IMR-90 (cell line): ENCODE measurements around the gene ABI3BP. TPM values are rescaled to one million over a fixed set of nuclear protein-coding genes. Genes with fewer than 3 reads are reported as not detected.

ENCODE experiments used
- ATAC-seq: fragments of 200-7000 bp; cut with Tn5 transposase; 2 replicates; pipeline ENCODE4 v1.9.1; 2020; ENCODE audit warnings: low read depth, mild to moderate bottlenecking, moderate library complexity
- BruUV-seq: library from RNA; stranded (reverse); fragments of 400-500 nt; replicated peaks from 2 replicates; lab custom pipeline; 2021; lab: Mats Ljungman, UMichigan
- CTCF ChIA-PET: fragments of 300-600 bp; formaldehyde crosslinking; extraction: SDS; loops from one replicate; lab custom pipeline; 2021; ENCODE audit warnings: antibody characterized with exemption; lab: Yijun Ruan, JAX
- POLR2A ChIA-PET: fragments of 300-600 bp; sonication (Branson Sonifier 250); formaldehyde crosslinking; loops from one replicate; lab custom pipeline; 2022; ENCODE audit warnings: antibody characterized with exemption; ENCODE audit not compliant: unreplicated experiment; lab: Charles Lee
- DNase-seq: peaks from one replicate; pipeline ENCODE4 v3.0.0; 2013
- H2AFZ ChIP-seq: replicated peaks from 2 replicates; pipeline ENCODE3; 2013; ENCODE audit warnings: low read length, mild to moderate bottlenecking; ENCODE audit not compliant: poor library complexity
- H2AK5ac ChIP-seq: 2 replicates; pipeline ENCODE4 v1.6.1; 2013; ENCODE audit warnings: low read depth, low read length, inconsistent platforms
- H2AK9ac ChIP-seq: replicated peaks from 2 replicates; pipeline ENCODE3; 2013; ENCODE audit warnings: mild to moderate bottlenecking, low read depth, low read length, moderate library complexity; ENCODE audit not compliant: poor library complexity
- H2BK120ac ChIP-seq: 2 replicates; pipeline ENCODE4 v1.6.1; 2013; ENCODE audit warnings: low read depth, low read length, inconsistent platforms
- H2BK15ac ChIP-seq: 3 replicates; pipeline ENCODE4 v1.6.1; 2013; ENCODE audit warnings: low read depth, low read length, inconsistent platforms
- H2BK20ac ChIP-seq: 2 replicates; pipeline ENCODE4 v1.6.1; 2013; ENCODE audit warnings: low read depth, mild to moderate bottlenecking, inconsistent platforms, low read length, moderate library complexity
- H2BK5ac ChIP-seq: 2 replicates; pipeline ENCODE4 v1.6.1; 2013; ENCODE audit warnings: mild to moderate bottlenecking, low read depth, low read length, inconsistent platforms; ENCODE audit not compliant: poor library complexity, severe bottlenecking
- H3K14ac ChIP-seq: replicated peaks from 2 replicates; pipeline ENCODE4 v1.6.1; 2013; ENCODE audit warnings: low read depth, low read length, inconsistent platforms
- H3K18ac ChIP-seq: 2 replicates; pipeline ENCODE4 v1.6.1; 2013; ENCODE audit warnings: low read depth, low read length, control low read depth
- H3K23ac ChIP-seq: 2 replicates; pipeline ENCODE4 v1.6.1; 2013; ENCODE audit warnings: low read depth, low read length, inconsistent platforms
- H3K27ac ChIP-seq: 2 replicates; pipeline ENCODE4 v1.5.1; 2013; ENCODE audit warnings: mild to moderate bottlenecking, control low read depth, low read length; ENCODE audit not compliant: insufficient read depth
- H3K27me3 ChIP-seq: 2 replicates; pipeline ENCODE4 v1.6.1; 2013; ENCODE audit warnings: low read length; ENCODE audit not compliant: control insufficient read depth, insufficient read depth
- H3K36me3 ChIP-seq: 2 replicates; pipeline ENCODE4 v1.6.1; 2013; ENCODE audit warnings: low read length, mixed read lengths; ENCODE audit not compliant: control insufficient read depth, insufficient read depth
- H3K4ac ChIP-seq: 2 replicates; pipeline ENCODE4 v1.6.1; 2013; ENCODE audit warnings: low read depth, low read length, inconsistent platforms
- H3K4me1 ChIP-seq: 2 replicates; pipeline ENCODE4 v1.6.1; 2013; ENCODE audit warnings: low read length, mixed read lengths; ENCODE audit not compliant: control insufficient read depth, insufficient read depth
- H3K4me2 ChIP-seq: 2 replicates; pipeline ENCODE4 v1.6.1; 2013; ENCODE audit warnings: low read depth, mild to moderate bottlenecking, control low read depth, low read length, moderate library complexity
- H3K4me3 ChIP-seq: 2 replicates; pipeline ENCODE4 v1.5.1; 2013; ENCODE audit warnings: low read depth, mild to moderate bottlenecking, control low read depth, low read length, moderate library complexity; ENCODE audit not compliant: insufficient read depth
- H3K56ac ChIP-seq: 2 replicates; pipeline ENCODE4 v1.6.1; 2013; ENCODE audit warnings: low read length, inconsistent platforms; ENCODE audit not compliant: insufficient read depth; ENCODE audit errors: extremely low read depth
- H3K79me1 ChIP-seq, 2 experiments: 2 replicates each; pipeline ENCODE4 v1.6.1; 2013; ENCODE audit warnings: low read length in 2 of 2, inconsistent platforms in 1 of 2, low read depth in 1 of 2
- H3K9ac ChIP-seq: 2 replicates; pipeline ENCODE4 v1.6.1; 2013; ENCODE audit warnings: low read depth, low read length, control low read depth
- H3K9me1 ChIP-seq: 2 replicates; pipeline ENCODE4 v1.6.1; 2013; ENCODE audit warnings: low read length, inconsistent platforms; ENCODE audit not compliant: insufficient read depth
- H3K9me3 ChIP-seq: 2 replicates; pipeline ENCODE4 v1.6.1; 2013; ENCODE audit warnings: low read length; ENCODE audit not compliant: control insufficient read depth, insufficient read depth
- H4K20me1 ChIP-seq: 2 replicates; pipeline ENCODE4 v1.6.1; 2013; ENCODE audit warnings: low read length, inconsistent platforms; ENCODE audit not compliant: insufficient read depth
- H4K5ac ChIP-seq: 2 replicates; pipeline ENCODE4 v1.6.1; 2013; ENCODE audit warnings: mild to moderate bottlenecking, low read depth, low read length, control low read depth
- H4K8ac ChIP-seq, 2 experiments: 2 replicates each; pipeline ENCODE4 v1.6.1; 2013; ENCODE audit warnings: low read depth in 2 of 2, low read length in 2 of 2, control low read depth in 1 of 2, inconsistent platforms in 1 of 2
- H4K91ac ChIP-seq: 2 replicates; pipeline ENCODE4 v1.6.1; 2013; ENCODE audit warnings: low read depth, low read length, inconsistent platforms; ENCODE audit not compliant: insufficient read depth
- CEBPB ChIP-seq: IDR thresholded peaks from 2 replicates; pipeline ENCODE4 v1.6.1; 2012; ENCODE audit warnings: low read depth, low read length, improper control_type of control experiment
- CTCF ChIP-seq: conservative IDR thresholded peaks from 2 replicates; pipeline ENCODE4 v1.5.1; 2012; ENCODE audit warnings: mild to moderate bottlenecking, low read depth, low read length, improper control_type of control experiment
- ELK1 ChIP-seq: fragments of 150-350 bp; IDR thresholded peaks from 2 replicates; pipeline ENCODE4 v1.6.1; 2016; ENCODE audit warnings: low read depth, mild to moderate bottlenecking, low read length, moderate library complexity, borderline replicate concordance
- FOS ChIP-seq: fragments of 150-350 bp; IDR thresholded peaks from 2 replicates; pipeline ENCODE4 v1.6.1; 2016; ENCODE audit warnings: low read depth, low read length
- MAZ ChIP-seq: IDR thresholded peaks from 2 replicates; pipeline ENCODE4 v1.6.1; 2012; ENCODE audit warnings: low read depth, mild to moderate bottlenecking, low read length, improper control_type of control experiment, moderate library complexity, borderline replicate concordance
- MXI1 ChIP-seq: IDR thresholded peaks from 2 replicates; pipeline ENCODE4 v1.6.1; 2012; ENCODE audit warnings: low read depth, mild to moderate bottlenecking, low read length, moderate library complexity, borderline replicate concordance
- RAD21 ChIP-seq: IDR thresholded peaks from 2 replicates; pipeline ENCODE4 v1.6.1; 2012; ENCODE audit warnings: low read length, improper control_type of control experiment
- RFX5 ChIP-seq: IDR thresholded peaks from 2 replicates; pipeline ENCODE4 v1.8.0; 2012; ENCODE audit warnings: low read depth, mild to moderate bottlenecking, low read length, moderate library complexity
- SMC3 ChIP-seq: fragments of 150-350 bp; IDR thresholded peaks from 2 replicates; pipeline ENCODE4 v1.6.1; 2016; ENCODE audit warnings: low read depth, mild to moderate bottlenecking, antibody characterized with exemption, low read length, moderate library complexity
- WGBS, 2 experiments: methylation state at CpG; one replicate each; pipeline versions ENCODE4 v1.1.5 to v1.1.7; 2013; ENCODE audit warnings: missing lambda C conversion rate in 2 of 2; ENCODE audit not compliant: insufficient read length in 1 of 2; ENCODE audit errors: extremely low coverage in 2 of 2; 5-methylcytosine and 5-hydroxymethylcytosine counted together
- dilution Hi-C: fragments of 300-500 bp; cut with HindIII; formaldehyde crosslinking; loops from one replicate; pipeline ENCODE4 v1.14.3; 2018; ENCODE audit warnings: low sequenced_read_pairs; ENCODE audit not compliant: unreplicated experiment
- in situ Hi-C: fragments of 300-500 bp; cut with MboI; formaldehyde crosslinking; loops from 3 replicates; pipeline ENCODE4 v1.14.3; 2019; ENCODE audit warnings: low sequenced_read_pairs, inconsistent platforms, mixed read lengths
- intact Hi-C: fragments of 100-400 bp; cut with micrococcal nuclease; formaldehyde crosslinking; loops from 2 replicates; pipeline ENCODE4 v1.10.0; 2022
- polyA plus RNA-seq, 3 experiments: library from polyadenylated mRNA; depleted of rRNA; stranded (reverse); fragments of >200 nt; gene quantifications; 2 replicates each; pipeline ENCODE4 v1.2.3, GENCODE V29; 2012; ENCODE audit warnings: low replicate concordance in 1 of 3
- total RNA-seq: library from RNA; depleted of rRNA; stranded (reverse); fragments of >200 nt; gene quantifications from 2 replicates; pipeline ENCODE4 v1.2.3, GENCODE V29; 2012

ABI3BP gene
- total and polyA plus RNA-seq, 2 of the 4 experiments (the other 2 are of a cell fraction): 3.0 to 26.7 TPM

DNA sequence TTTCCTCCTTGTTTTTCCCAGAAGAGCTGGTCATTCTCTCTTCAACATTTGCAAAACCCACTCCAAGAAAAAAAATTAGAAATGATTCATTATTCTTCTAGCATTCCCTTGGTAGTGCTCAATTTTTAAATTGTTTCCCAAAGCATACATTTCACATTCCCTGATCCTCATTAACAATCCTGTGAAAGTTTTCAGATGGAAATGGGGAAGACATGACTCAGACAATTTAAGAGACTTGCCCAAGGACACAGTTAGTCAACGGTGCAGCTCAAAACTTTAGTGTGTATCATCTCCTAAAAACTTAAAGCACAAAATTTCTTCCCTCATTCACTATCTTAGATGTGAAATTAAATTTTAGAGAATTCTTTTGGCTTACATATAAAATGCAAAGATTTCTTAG lies 17.1 kb upstream of the ABI3BP start:
- intact Hi-C loops: no loop called here

More for the DNA sequence above, 17.1 kb upstream of the ABI3BP start:
- H4K8ac ChIP-seq: no peak overlapping the region
- no peak overlapping the region for H3K9ac ChIP-seq
- ChIA-PET POLR2A (no interaction called here), CTCF (interaction anchor here (0.6 kb wide), 1 partner anchor 113 kb away, joined by 3 read pairs; no protein-coding TSS in a partner anchor)
- H3K4me2 ChIP-seq: no peak overlapping the region
- no peak overlapping the region for H3K4me3 ChIP-seq
- no peak overlapping the region for H2AFZ ChIP-seq
- H3K9me3 ChIP-seq: peaks cover 3% of the 10 kb centered on the region; the same call in 1 of the 2 replicates
- H2BK5ac ChIP-seq: no peak overlapping the region
- no peak overlapping the region for H3K14ac ChIP-seq
- H4K20me1 ChIP-seq: no peaks in the 10 kb centered on the region
- no peak overlapping the region for H4K5ac ChIP-seq
- no peak overlapping the region for H2BK20ac ChIP-seq
- no peaks in the 10 kb centered on the region for H3K36me3 ChIP-seq
- H3K23ac ChIP-seq: no peak overlapping the region
- dilution Hi-C loops: no loop called here
- peak; percentile 60 for DNase-seq
- H3K4ac ChIP-seq: no peak overlapping the region
- BruUV-seq: no TSS peak
- H2AK5ac ChIP-seq: no peak overlapping the region
- no CpG with 5 or more reads among the region's 1 CpG for WGBS, 2 experiments
- in situ Hi-C loops: no loop called here
- H3K27me3 ChIP-seq: no peaks in the 10 kb centered on the region
- no peak overlapping the region for H2AK9ac ChIP-seq
- no peak; the same call in 1 of the 2 replicates for ATAC-seq
- no peak for TF ChIP-seq CTCF
- TF ChIP-seq MXI1: no peak
- TF ChIP-seq FOS: no peak
- no peak for TF ChIP-seq RFX5
- no peak for TF ChIP-seq RAD21
- TF ChIP-seq CEBPB: no peak
- TF ChIP-seq MAZ: no peak
- TF ChIP-seq SMC3: no peak
- no peak for TF ChIP-seq ELK1
- no peaks in the 10 kb centered on the region for H3K9me1 ChIP-seq
- no peak overlapping the region for H3K56ac ChIP-seq
- H4K91ac ChIP-seq: no peak overlapping the region
- H3K27ac ChIP-seq: no peak overlapping the region
- H2BK120ac ChIP-seq: no peak overlapping the region
- no peaks in the 10 kb centered on the region for H3K79me1 ChIP-seq
- no peaks in the 10 kb centered on the region for H3K4me1 ChIP-seq
- no peak overlapping the region for H2BK15ac ChIP-seq
- no peak overlapping the region for H3K18ac ChIP-seq
